ENCODE data around the gene ZP2.
A peak's percentile ranks its signal among the peaks of the same experiment; 100 is the strongest.

Gene ZP2

GRCh38 chr16:21227866-21228265 is 16.5 kb upstream of the ZP2 start:
- TF ChIP-seq CTCF (IDR thresholded peaks at IDR 0.05; ENCODE audit: borderline replicate concordance, extremely low read depth, low read length, poor library complexity, severe bottlenecking) (no peak), EZH2 (IDR thresholded peaks at IDR 0.05; ENCODE audit: borderline replicate concordance, low read depth, low read length, severe bottlenecking) (no peak)
- Histone ChIP-seq H3K27me3 (ENCODE audit: insufficient read depth, low read length, poor library complexity) (peaks cover 18% of the 10 kb centered on the region), H3K4me1 (ENCODE audit: insufficient read depth, low read length) (no peaks in the 10 kb centered on the region), H3K27ac (ENCODE audit: low read length) (no peak overlapping the region), H2AFZ (ENCODE audit: low read depth, low read length) (no peak overlapping the region), H3K36me3 (ENCODE audit: insufficient read depth, low read length) (no peaks in the 10 kb centered on the region), H3K9ac (ENCODE audit: low read depth, low read length) (no peak overlapping the region), H3K79me2 (ENCODE audit: insufficient read depth, low read length) (no peaks in the 10 kb centered on the region), H4K20me1 (ENCODE audit: insufficient read depth, low read length) (no peaks in the 10 kb centered on the region), H3K9me3 (ENCODE audit: insufficient read depth, low read length, severe bottlenecking) (no peaks in the 10 kb centered on the region), H3K4me3 (ENCODE audit: low read depth in 1 of 2, low read length in 2 of 2) (no peak overlapping the region), H3K4me2 (ENCODE audit: insufficient read depth, low read length) (no peak overlapping the region)
- ATAC-seq (ENCODE audit: insufficient read depth, low read depth) (no peak), DNase-seq (no peak)

GRCh38 chr16:21226749-21227148 is 15.4 kb upstream of the ZP2 start:
- Histone ChIP-seq H4K20me1 (ENCODE audit: insufficient read depth, low read length) (no peaks in the 10 kb centered on the region), H2AFZ (ENCODE audit: low read depth, low read length) (no peak overlapping the region), H3K27me3 (ENCODE audit: insufficient read depth, low read length, poor library complexity) (peaks cover 21% of the 10 kb centered on the region), H3K79me2 (ENCODE audit: insufficient read depth, low read length) (no peaks in the 10 kb centered on the region), H3K27ac (ENCODE audit: low read length) (no peak overlapping the region), H3K9me3 (ENCODE audit: insufficient read depth, low read length, severe bottlenecking) (no peaks in the 10 kb centered on the region), H3K4me1 (ENCODE audit: insufficient read depth, low read length) (no peaks in the 10 kb centered on the region), H3K4me2 (ENCODE audit: insufficient read depth, low read length) (no peak overlapping the region), H3K9ac (ENCODE audit: low read depth, low read length) (no peak overlapping the region), H3K4me3 (ENCODE audit: low read depth in 1 of 2, low read length in 2 of 2) (no peak overlapping the region), H3K36me3 (ENCODE audit: insufficient read depth, low read length) (no peaks in the 10 kb centered on the region)
- TF ChIP-seq CTCF (IDR thresholded peaks at IDR 0.05; ENCODE audit: borderline replicate concordance, extremely low read depth, low read length, poor library complexity, severe bottlenecking): no peak
- no peak for TF ChIP-seq EZH2 (IDR thresholded peaks at IDR 0.05; ENCODE audit: borderline replicate concordance, low read depth, low read length, severe bottlenecking)
- ATAC-seq (ENCODE audit: insufficient read depth, low read depth) (no peak), DNase-seq (no peak)

GRCh38 chr16:21224800-21225199 is 13.4 kb upstream of the ZP2 start:
- TF ChIP-seq EZH2 (IDR thresholded peaks at IDR 0.05; ENCODE audit: borderline replicate concordance, low read depth, low read length, severe bottlenecking) (no peak), CTCF (IDR thresholded peaks at IDR 0.05; ENCODE audit: borderline replicate concordance, extremely low read depth, low read length, poor library complexity, severe bottlenecking) (no peak)
- H3K4me3 ChIP-seq (ENCODE audit: low read depth in 1 of 2, low read length in 2 of 2): no peak overlapping the region
- H3K27ac ChIP-seq (ENCODE audit: low read length): no peak overlapping the region
- 0 out of 3 replicates have a peak, but pooled peaks have one; percentile 19 for ATAC-seq (ENCODE audit: insufficient read depth, low read depth)
- H3K4me1 ChIP-seq (ENCODE audit: insufficient read depth, low read length): no peaks in the 10 kb centered on the region
- H3K36me3 ChIP-seq (ENCODE audit: insufficient read depth, low read length): no peaks in the 10 kb centered on the region
- peak; percentile 9 for DNase-seq
- no peak overlapping the region for H3K4me2 ChIP-seq (ENCODE audit: insufficient read depth, low read length)
- no peak overlapping the region for H2AFZ ChIP-seq (ENCODE audit: low read depth, low read length)
- H4K20me1 ChIP-seq (ENCODE audit: insufficient read depth, low read length): no peaks in the 10 kb centered on the region
- no peaks in the 10 kb centered on the region for H3K79me2 ChIP-seq (ENCODE audit: insufficient read depth, low read length)
- H3K9ac ChIP-seq (ENCODE audit: low read depth, low read length): no peak overlapping the region
- H3K27me3 ChIP-seq (ENCODE audit: insufficient read depth, low read length, poor library complexity): peaks cover 21% of the 10 kb centered on the region
- H3K9me3 ChIP-seq (ENCODE audit: insufficient read depth, low read length, severe bottlenecking): no peaks in the 10 kb centered on the region

GRCh38 chr16:21223787-21224186 is 12.4 kb upstream of the ZP2 start:
- peaks cover 21% of the 10 kb centered on the region for H3K27me3 ChIP-seq (ENCODE audit: insufficient read depth, low read length, poor library complexity)

More at GRCh38 chr16:21223787-21224186, 12.4 kb upstream of the ZP2 start:
- Histone ChIP-seq H4K20me1 (ENCODE audit: insufficient read depth, low read length) (no peaks in the 10 kb centered on the region), H3K27ac (ENCODE audit: low read length) (no peak overlapping the region), H3K4me2 (ENCODE audit: insufficient read depth, low read length) (no peak overlapping the region), H3K79me2 (ENCODE audit: insufficient read depth, low read length) (no peaks in the 10 kb centered on the region), H3K4me3 (ENCODE audit: low read depth in 1 of 2, low read length in 2 of 2) (no peak overlapping the region), H3K4me1 (ENCODE audit: insufficient read depth, low read length) (no peaks in the 10 kb centered on the region), H3K9me3 (ENCODE audit: insufficient read depth, low read length, severe bottlenecking) (no peaks in the 10 kb centered on the region), H3K36me3 (ENCODE audit: insufficient read depth, low read length) (no peaks in the 10 kb centered on the region), H2AFZ (ENCODE audit: low read depth, low read length) (no peak overlapping the region), H3K9ac (ENCODE audit: low read depth, low read length) (no peak overlapping the region)
- ATAC-seq (ENCODE audit: insufficient read depth, low read depth) (no peak), DNase-seq (no peak)
- TF ChIP-seq EZH2 (IDR thresholded peaks at IDR 0.05; ENCODE audit: borderline replicate concordance, low read depth, low read length, severe bottlenecking): no peak
- TF ChIP-seq CTCF (IDR thresholded peaks at IDR 0.05; ENCODE audit: borderline replicate concordance, extremely low read depth, low read length, poor library complexity, severe bottlenecking): no peak

All from DND-41 (cell line).